ENCODE results near the gene PNPLA6.

GRCh38 chr19:7529246-7529600, 6.3 kb upstream of the PNPLA6 start:
- TF ChIP-seq REST (IDR thresholded peaks at IDR 0.05; ENCODE audit: insufficient read depth in 1 of 2, low read depth in 2 of 2, low read length in 2 of 2) (no peak), POLR2AphosphoS5 (IDR thresholded peaks at IDR 0.05; ENCODE audit: low read depth, low read length) (no peak), TAF1 (IDR thresholded peaks at IDR 0.05; ENCODE audit: borderline replicate concordance, insufficient read depth, low read length) (no peak), SIN3A (IDR thresholded peaks at IDR 0.05; ENCODE audit: borderline replicate concordance, insufficient read depth, low read length) (no peak), FOXP2 (optimal IDR thresholded peaks at IDR 0.05; ENCODE audit: borderline replicate concordance, extremely low read depth, extremely low read length, insufficient read depth) (no peak)

Measured in PFSK-1 (cell line).